Superior temporal gyrus (tissue), 1 donor: Measurements from ENCODE around the gene RNF126.

Source experiments
- DNase-seq: peaks from one replicate; pipeline ENCODE4 v3.0.0-alpha.2; 2016; ENCODE audit errors: extremely low spot score

The RNF126 gene

GRCh38 chr19:663682-664117 lies 686 bp upstream of the RNF126 start:
- DNase-seq = no peak

GRCh38 chr19:662207-662961 lies 630 bp downstream of the RNF126 start:
- DNase-seq = no peak

- DNase-seq = no peak
Measured at GRCh38 chr19:661427-662196, 1.4 kb downstream of the RNF126 start.

GRCh38 chr19:660793-661426 lies 2.1 kb downstream of the RNF126 start:
- no peak for DNase-seq

- DNase-seq = no peak
Measured at GRCh38 chr19:658916-659839, 3.8 kb downstream of the RNF126 start.

GRCh38 chr19:658059-658839 lies 4.8 kb downstream of the RNF126 start:
- DNase-seq = no peak

- no peak for DNase-seq
Measured at GRCh38 chr19:657611-658010, 5.4 kb downstream of the RNF126 start.

- no peak for DNase-seq
Measured at GRCh38 chr19:656751-657559, 6.1 kb downstream of the RNF126 start.

GRCh38 chr19:655691-656090 lies 7.3 kb downstream of the RNF126 start:
- no peak for DNase-seq

- no peak for DNase-seq
Measured at GRCh38 chr19:653425-653824, 9.6 kb downstream of the RNF126 start.

GRCh38 chr19:652467-653389 lies 10.3 kb downstream of the RNF126 start:
- no peak for DNase-seq

GRCh38 chr19:651991-652390 lies 11.0 kb downstream of the RNF126 start:
- no peak for DNase-seq

GRCh38 chr19:651114-651818 lies 11.7 kb downstream of the RNF126 start:
- no peak for DNase-seq

GRCh38 chr19:650121-650520 lies 12.9 kb downstream of the RNF126 start:
- no peak for DNase-seq

- no peak for DNase-seq
Measured at GRCh38 chr19:648904-649801, 13.9 kb downstream of the RNF126 start.

GRCh38 chr19:648305-648704 lies 14.7 kb downstream of the RNF126 start:
- DNase-seq = no peak
